ENCODE data around the gene CACNA2D4. TPM values are rescaled to one million over a fixed set of nuclear protein-coding genes. Genes with fewer than 3 reads are reported as not detected.

CACNA2D4 gene
- total RNA-seq, 1 experiment from 2014 or later = not detected

GRCh38 chr12:1916371-1917171 is 1.9 kb downstream of the CACNA2D4 start:
- BruUV-seq (replicated peaks) = no TSS peak
- Histone ChIP-seq H3K27me3 (ENCODE audit: low read length) (0 out of 2 replicates have a peak, but pooled peaks cover 11% of the 10 kb centered on the region), H3K9me3 (ENCODE audit: low read length) (no peaks in the 10 kb centered on the region), H3K9ac (ENCODE audit: low read length) (no peak overlapping the region), H3K4me2 (ENCODE audit: low read length) (no peak overlapping the region), H3K4me3 (ENCODE audit: low read length) (no peak overlapping the region), H4K20me1 (ENCODE audit: low read length) (no peaks in the 10 kb centered on the region), H3K36me3 (ENCODE audit: low read depth, low read length) (no peaks in the 10 kb centered on the region), H3K79me2 (ENCODE audit: low read length) (no peaks in the 10 kb centered on the region), H3K4me1 (ENCODE audit: insufficient read depth, low read length) (peaks cover 7% of the 10 kb centered on the region; the same call in 1 of the 2 replicates), H3F3A (ENCODE audit: low read length, unreplicated experiment) (no peaks in the 10 kb centered on the region), H3K9me2 (replicated peaks; ENCODE audit: low read length) (no peaks in the 10 kb centered on the region), H2AFZ (ENCODE audit: low read length) (no peak overlapping the region), H3K27ac (ENCODE audit: low read length) (no peak overlapping the region)
- intact Hi-C loops (cut with micrococcal nuclease) = no loop called here
- no peak for DNase-seq
- TF ChIP-seq CTCF (conservative IDR thresholded peaks at IDR 0.05; ENCODE audit: low read depth, low read length) (no peak), EZH2 (IDR thresholded peaks at IDR 0.05; ENCODE audit: low read length, unreplicated experiment) (no peak), EZH2phosphoT487 (IDR thresholded peaks at IDR 0.05; ENCODE audit: borderline replicate concordance, low read length) (no peak)
- no peak for ATAC-seq
- ChIA-PET CTCF (no interaction called here), POLR2A (ENCODE audit: unreplicated experiment) (no interaction called here)

GRCh38 chr12:1915082-1915968 is 3.1 kb downstream of the CACNA2D4 start:
- Histone ChIP-seq H2AFZ (ENCODE audit: low read length) (no peak overlapping the region), H3K9me2 (replicated peaks; ENCODE audit: low read length) (no peaks in the 10 kb centered on the region), H3K9ac (ENCODE audit: low read length) (no peak overlapping the region), H3K4me3 (ENCODE audit: low read length) (no peak overlapping the region), H3K79me2 (ENCODE audit: low read length) (no peaks in the 10 kb centered on the region), H3K4me2 (ENCODE audit: low read length) (no peak overlapping the region), H3K27me3 (ENCODE audit: low read length) (0 out of 2 replicates have a peak, but pooled peaks cover 8% of the 10 kb centered on the region), H3K36me3 (ENCODE audit: low read depth, low read length) (no peaks in the 10 kb centered on the region), H3K9me3 (ENCODE audit: low read length) (no peaks in the 10 kb centered on the region), H3K4me1 (ENCODE audit: insufficient read depth, low read length) (peaks cover 7% of the 10 kb centered on the region; the same call in 1 of the 2 replicates), H4K20me1 (ENCODE audit: low read length) (no peaks in the 10 kb centered on the region), H3K27ac (ENCODE audit: low read length) (no peak overlapping the region), H3F3A (ENCODE audit: low read length, unreplicated experiment) (no peaks in the 10 kb centered on the region)
- intact Hi-C loops (cut with micrococcal nuclease) = no loop called here
- ChIA-PET CTCF (no interaction called here), POLR2A (ENCODE audit: unreplicated experiment) (no interaction called here)
- BruUV-seq (replicated peaks) = no TSS peak
- TF ChIP-seq EZH2phosphoT487 (IDR thresholded peaks at IDR 0.05; ENCODE audit: borderline replicate concordance, low read length) (no peak), EZH2 (IDR thresholded peaks at IDR 0.05; ENCODE audit: low read length, unreplicated experiment) (no peak), CTCF (conservative IDR thresholded peaks at IDR 0.05; ENCODE audit: low read depth, low read length) (no peak)
- ATAC-seq (no peak), DNase-seq (no peak)
